Body of pancreas (tissue), 4 donors: Measurements from ENCODE around the gene ATP10A. TPM values are rescaled to one million over a fixed set of nuclear protein-coding genes. Genes with fewer than 3 reads are reported as not detected.

Experiments used
- ATAC-seq: fragments of 150-250 bp; one replicate; pipeline ENCODE4 v1.9.1; 2016
- DNase-seq, 4 donors: peaks; one replicate each; pipeline ENCODE4 v3.0.0-alpha.2; 2019
- H3K27ac ChIP-seq, 4 donors: fragments of 200-600 bp; sonication (generic); 1 replicate in 3 of 4; 2 replicates in 1 of 4; pipeline versions ENCODE4 v1.5.1 to v1.6.1; 2016 to 2019; ENCODE audit warnings: mild to moderate bottlenecking in 1 of 4, mixed read lengths in 1 of 4, moderate library complexity in 1 of 4
- H3K27me3 ChIP-seq, 2 donors: fragments of 200-600 bp; sonication (generic); one replicate each; pipeline ENCODE4 v1.6.0; 2016; ENCODE audit warnings: mild to moderate bottlenecking in 1 of 2
- H3K36me3 ChIP-seq, 2 donors: fragments of 200-600 bp; sonication (generic); replicated peaks in 1 of 2; 2 replicates each; pipeline ENCODE4 v1.5.1; 2016; ENCODE audit warnings: low read depth in 2 of 2; ENCODE audit not compliant: insufficient read depth in 1 of 2
- H3K4me1 ChIP-seq: fragments of 200-600 bp; sonication (generic); one replicate; pipeline ENCODE4 v1.6.0; 2016
- H3K4me3 ChIP-seq, 2 donors: fragments of 200-600 bp; sonication (generic); 1 replicate in 1 of 2; 2 replicates in 1 of 2; pipeline ENCODE4 v1.5.1; 2016 to 2019
- H3K9me3 ChIP-seq, 3 donors: fragments of 200-600 bp; sonication (generic); 1 replicate in 2 of 3; 2 replicates in 1 of 3; pipeline ENCODE4 v1.5.1; 2016
- POLR2A ChIP-seq, 3 donors: fragments of 450-650 bp; IDR thresholded peaks; one replicate each; pipeline ENCODE4 v1.6.1; 2016; ENCODE audit warnings: antibody characterized with exemption in 3 of 3, mild to moderate bottlenecking in 2 of 3
- WGBS, 2 donors: methylation state at CpG; one replicate each; pipeline ENCODE4 v1.1.5; 2017; 5-methylcytosine and 5-hydroxymethylcytosine counted together
- intact Hi-C: fragments of 100-400 bp; cut with DNase I; formaldehyde crosslinking; loops from one replicate; pipeline ENCODE4 v1.15.1; 2023
- total RNA-seq, 2 donors: library from RNA; depleted of rRNA; stranded (reverse); fragments of >200 nt; gene quantifications; one replicate each; pipeline ENCODE4 v1.1.0, GENCODE V29; 2016
- TF ChIP-seq, protein P1 (sequence below), 7 experiments: fragments of 450-650 bp in 4 of 7; fragments of 200-600 bp in 3 of 7; sonication (generic) in 3 of 7; IDR thresholded peaks; one replicate each; pipeline ENCODE4 v1.5.1; 2016 to 2019; ENCODE audit warnings: antibody characterized with exemption in 7 of 7

ATP10A gene
- total RNA-seq, 2 donors from 2014 or later: 1.3 to 2.0 TPM

DNA sequence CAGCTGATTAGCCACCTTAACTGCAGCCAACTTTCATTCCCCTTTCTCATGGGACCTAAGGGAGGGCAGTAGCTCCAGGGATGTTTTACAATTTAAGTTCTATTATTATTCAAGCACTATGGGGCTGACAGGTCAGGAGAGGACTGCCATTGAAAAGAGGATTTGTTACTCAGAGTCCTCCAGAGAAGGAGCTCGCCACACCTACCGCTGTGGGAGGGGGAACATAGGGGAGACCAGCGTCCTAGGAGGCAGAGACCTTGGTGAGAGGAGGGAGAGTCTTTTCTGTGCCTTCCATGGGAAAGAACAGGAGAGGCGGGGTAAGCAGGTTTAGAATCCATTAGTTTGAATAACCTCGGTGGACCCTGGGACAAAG, 14.4 kb downstream of the ATP10A start:
- Histone ChIP-seq H3K4me1 (no peaks in the 10 kb centered on the region), H3K27ac (no peak overlapping the region), H3K4me3 (no peak overlapping the region), H3K36me3 (no peaks in the 10 kb centered on the region), H3K27me3 (no peaks in the 10 kb centered on the region), H3K9me3 (no peaks in the 10 kb centered on the region)
- 62 to 64% methylated on average over 5 of the region's 5 CpGs for WGBS, 2 donors
- no peak for TF ChIP-seq POLR2A (IDR thresholded peaks at IDR 0.05)
- TF ChIP-seq, protein P1, sequence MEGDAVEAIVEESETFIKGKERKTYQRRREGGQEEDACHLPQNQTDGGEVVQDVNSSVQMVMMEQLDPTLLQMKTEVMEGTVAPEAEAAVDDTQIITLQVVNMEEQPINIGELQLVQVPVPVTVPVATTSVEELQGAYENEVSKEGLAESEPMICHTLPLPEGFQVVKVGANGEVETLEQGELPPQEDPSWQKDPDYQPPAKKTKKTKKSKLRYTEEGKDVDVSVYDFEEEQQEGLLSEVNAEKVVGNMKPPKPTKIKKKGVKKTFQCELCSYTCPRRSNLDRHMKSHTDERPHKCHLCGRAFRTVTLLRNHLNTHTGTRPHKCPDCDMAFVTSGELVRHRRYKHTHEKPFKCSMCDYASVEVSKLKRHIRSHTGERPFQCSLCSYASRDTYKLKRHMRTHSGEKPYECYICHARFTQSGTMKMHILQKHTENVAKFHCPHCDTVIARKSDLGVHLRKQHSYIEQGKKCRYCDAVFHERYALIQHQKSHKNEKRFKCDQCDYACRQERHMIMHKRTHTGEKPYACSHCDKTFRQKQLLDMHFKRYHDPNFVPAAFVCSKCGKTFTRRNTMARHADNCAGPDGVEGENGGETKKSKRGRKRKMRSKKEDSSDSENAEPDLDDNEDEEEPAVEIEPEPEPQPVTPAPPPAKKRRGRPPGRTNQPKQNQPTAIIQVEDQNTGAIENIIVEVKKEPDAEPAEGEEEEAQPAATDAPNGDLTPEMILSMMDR (IDR thresholded peaks at IDR 0.05): no peak
- intact Hi-C loops: no loop called here
- no peak for DNase-seq
- ATAC-seq: no peak

DNA sequence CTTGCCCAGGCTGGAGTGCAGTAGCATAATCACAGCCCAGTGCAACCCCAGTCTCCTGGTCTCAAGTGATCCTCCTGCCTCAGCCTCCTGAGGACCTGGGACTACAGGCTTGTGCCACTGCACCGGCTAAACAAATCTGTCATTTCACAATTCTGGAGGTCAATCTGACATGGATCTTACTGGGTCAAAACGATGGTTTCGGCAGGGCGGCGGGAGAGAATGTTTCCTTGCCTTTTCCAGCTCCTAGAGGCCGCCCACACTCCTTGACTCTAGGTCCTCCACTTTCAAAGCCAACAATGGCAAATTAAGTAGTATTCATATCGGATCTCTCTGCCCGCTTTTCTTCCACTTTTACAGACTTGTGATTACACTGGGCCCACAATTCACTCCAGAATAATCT, 14.8 kb downstream of the ATP10A start:
- Histone ChIP-seq H3K36me3 (no peaks in the 10 kb centered on the region), H3K4me3 (no peak overlapping the region), H3K27ac (no peak overlapping the region), H3K4me1 (no peaks in the 10 kb centered on the region), H3K9me3 (no peaks in the 10 kb centered on the region), H3K27me3 (no peaks in the 10 kb centered on the region)
- ATAC-seq (no peak), DNase-seq (no peak)
- intact Hi-C loops: no loop called here
- WGBS, 2 donors: 83 to 85% methylated on average over 8 of the region's 8 CpGs
- TF ChIP-seq, protein P1 (IDR thresholded peaks at IDR 0.05): no peak
- no peak for TF ChIP-seq POLR2A (IDR thresholded peaks at IDR 0.05)

DNA sequence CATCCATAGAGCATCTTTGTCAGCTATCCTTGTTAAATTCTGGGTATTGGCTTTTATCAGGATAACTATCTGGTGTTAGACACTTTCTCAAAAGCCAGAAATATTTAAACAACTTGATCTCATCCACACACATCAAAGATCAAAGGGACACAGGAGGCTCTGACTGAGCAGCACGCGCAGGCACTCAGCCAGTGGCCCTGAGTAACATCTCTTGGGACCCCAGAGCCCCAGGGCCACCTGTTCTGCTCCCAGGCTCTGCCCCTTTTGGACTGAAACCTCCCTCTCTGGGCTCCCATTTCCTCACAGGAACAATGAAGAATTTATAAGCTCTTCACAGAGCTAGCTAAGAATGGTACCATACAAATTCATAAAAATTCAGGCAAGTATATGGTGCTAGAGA, 16.1 kb downstream of the ATP10A start:
- intact Hi-C loops: no loop called here
- Histone ChIP-seq H3K27ac (no peak overlapping the region), H3K4me3 (no peak overlapping the region), H3K4me1 (no peaks in the 10 kb centered on the region), H3K27me3 (no peaks in the 10 kb centered on the region), H3K9me3 (no peaks in the 10 kb centered on the region), H3K36me3 (no peaks in the 10 kb centered on the region)
- WGBS, 2 donors: 23 to 25% methylated on average over 2 of the region's 2 CpGs
- ATAC-seq (no peak), DNase-seq (no peak)
- no peak for TF ChIP-seq POLR2A (IDR thresholded peaks at IDR 0.05)
- TF ChIP-seq, protein P1 (IDR thresholded peaks at IDR 0.05): no peak

DNA sequence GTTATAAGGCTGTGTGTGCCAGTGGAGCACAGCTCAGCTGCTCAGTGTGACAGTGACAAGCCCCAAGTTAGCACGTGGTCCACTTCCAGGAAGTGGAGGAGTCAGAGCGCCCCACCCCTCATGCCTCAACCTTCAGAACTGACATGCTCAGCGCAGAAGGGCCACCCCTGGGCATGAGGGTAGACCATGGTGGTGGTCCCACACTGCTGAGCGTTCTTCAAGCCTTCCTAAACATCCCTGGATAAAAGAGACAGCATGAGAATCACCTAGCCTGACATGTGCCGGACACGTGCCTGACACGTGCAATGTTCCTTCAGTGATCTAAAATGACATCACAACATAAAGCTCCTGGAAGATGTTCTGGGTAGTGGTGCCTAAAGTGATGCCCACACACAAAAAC, 16.8 kb downstream of the ATP10A start:
- WGBS, 2 donors: 42 to 54% methylated on average over 5 to 7 of the region's 7 CpGs
- H3K4me1 ChIP-seq: no peaks in the 10 kb centered on the region
- no peak overlapping the region for H3K27ac ChIP-seq
- no peaks in the 10 kb centered on the region for H3K36me3 ChIP-seq
- ATAC-seq (no peak), DNase-seq (no peak)
- no peak overlapping the region for H3K4me3 ChIP-seq
- H3K9me3 ChIP-seq: no peaks in the 10 kb centered on the region
- intact Hi-C loops: no loop called here
- no peaks in the 10 kb centered on the region for H3K27me3 ChIP-seq
- TF ChIP-seq, protein P1 (IDR thresholded peaks at IDR 0.05): no peak
- no peak for TF ChIP-seq POLR2A (IDR thresholded peaks at IDR 0.05)

DNA sequence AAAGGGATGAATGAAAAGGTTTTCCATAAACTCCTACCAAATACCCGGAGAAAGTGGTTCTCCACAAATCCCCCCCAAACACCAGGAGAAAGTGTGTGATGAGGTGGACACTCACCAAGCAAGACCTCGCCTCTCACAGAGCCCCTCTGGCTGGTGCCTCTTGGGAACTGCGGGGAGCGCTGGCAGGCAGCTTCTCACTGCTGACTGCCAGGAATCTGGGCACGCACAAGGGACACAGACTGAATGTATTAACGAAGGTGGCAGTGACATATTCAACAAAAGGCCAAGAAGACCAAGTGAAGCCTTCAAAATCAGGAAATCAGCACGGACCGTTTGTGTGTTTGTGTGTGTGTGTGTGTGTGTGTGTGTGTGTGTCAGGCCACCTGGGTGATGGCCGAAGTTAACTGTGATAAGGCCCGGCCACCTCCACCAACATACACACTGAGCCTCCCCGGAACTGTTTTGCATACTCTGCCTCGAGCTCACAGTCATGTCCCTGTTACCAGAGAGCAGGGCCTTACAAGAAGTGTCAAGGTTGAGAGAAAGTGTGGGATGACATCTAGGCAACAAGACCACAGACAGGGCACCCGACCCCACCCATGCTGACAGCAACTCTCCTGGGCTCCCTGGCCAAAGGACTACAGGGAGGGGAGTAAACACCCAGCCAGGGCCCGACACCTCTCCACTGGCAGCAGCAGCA, 18.0 kb downstream of the ATP10A start:
- TF ChIP-seq, protein P1 (IDR thresholded peaks at IDR 0.05): no peak
- no peak for TF ChIP-seq POLR2A (IDR thresholded peaks at IDR 0.05)
- 44 to 51% methylated on average over 7 to 14 of the region's 14 CpGs for WGBS, 2 donors
- Histone ChIP-seq H3K27me3 (no peaks in the 10 kb centered on the region), H3K27ac (no peak overlapping the region), H3K9me3 (no peaks in the 10 kb centered on the region), H3K4me3 (no peak overlapping the region), H3K4me1 (no peaks in the 10 kb centered on the region), H3K36me3 (no peaks in the 10 kb centered on the region)
- no peak for DNase-seq
- ATAC-seq: no peak
- intact Hi-C loops: no loop called here
